NCI-H1105 treated with DMSO at 0.1 percent for 48 hours (cell line): ENCODE data around the gene ARL17B.
"Not testable (repeated sequence)": the region's sequence is repeated elsewhere in the genome, so short reads cannot be mapped to it uniquely, and the experiment has no call there.

Experiments
- DNase-seq: peaks from one replicate; lab custom pipeline; 2025; lab: John Stamatoyannopoulos, UW

The ARL17B gene

DNA sequence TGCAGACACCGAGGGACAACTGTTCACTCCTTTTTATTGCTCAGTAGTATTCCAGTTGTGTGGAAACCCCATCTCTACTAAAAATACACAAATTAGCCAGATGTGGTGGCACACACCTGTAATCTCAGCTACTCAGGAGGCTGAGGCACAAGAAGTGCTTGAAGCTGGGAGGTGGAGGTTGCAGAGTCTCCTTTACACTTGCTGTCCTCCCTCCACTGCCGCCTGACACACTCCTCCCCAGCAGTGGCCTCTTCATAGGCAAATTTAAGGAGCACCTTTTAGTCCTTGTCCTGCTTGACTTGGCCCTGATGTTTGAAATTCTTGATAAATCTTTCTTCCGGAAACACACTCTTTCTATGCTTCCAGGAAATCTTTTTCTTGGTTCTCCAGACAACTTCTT is 112.4 kb downstream of the ARL17B start:
- not testable (repeated sequence) for DNase-seq

GRCh38 chr17:46244949-46245768 is 116.4 kb downstream of the ARL17B start:
- not testable (repeated sequence) for DNase-seq

GRCh38 chr17:46244339-46244913 is 117.1 kb downstream of the ARL17B start:
- not testable (repeated sequence) for DNase-seq

- not testable (repeated sequence) for DNase-seq
Measured at GRCh38 chr17:46243928-46244327, 117.6 kb downstream of the ARL17B start.

DNA sequence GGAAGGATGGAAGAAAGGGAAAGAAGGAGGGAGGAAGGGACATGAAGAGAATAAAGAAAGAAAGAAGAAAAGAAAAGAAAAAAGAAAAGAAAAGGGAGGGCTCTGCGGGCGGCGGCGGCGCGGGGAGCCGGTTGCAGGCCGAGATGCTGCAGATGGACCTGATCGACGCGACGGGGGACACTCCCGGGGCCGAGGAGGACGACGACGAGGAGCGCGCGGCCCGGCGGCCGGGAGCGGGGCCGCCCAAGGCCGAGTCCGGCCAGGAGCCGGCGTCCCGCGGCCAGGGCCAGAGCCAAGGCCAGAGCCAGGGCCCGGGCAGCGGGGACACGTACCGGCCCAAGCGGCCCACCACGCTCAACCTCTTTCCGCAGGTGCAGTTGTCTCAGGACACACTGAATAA is 118.1 kb downstream of the ARL17B start:
- not testable (repeated sequence) for DNase-seq

DNA sequence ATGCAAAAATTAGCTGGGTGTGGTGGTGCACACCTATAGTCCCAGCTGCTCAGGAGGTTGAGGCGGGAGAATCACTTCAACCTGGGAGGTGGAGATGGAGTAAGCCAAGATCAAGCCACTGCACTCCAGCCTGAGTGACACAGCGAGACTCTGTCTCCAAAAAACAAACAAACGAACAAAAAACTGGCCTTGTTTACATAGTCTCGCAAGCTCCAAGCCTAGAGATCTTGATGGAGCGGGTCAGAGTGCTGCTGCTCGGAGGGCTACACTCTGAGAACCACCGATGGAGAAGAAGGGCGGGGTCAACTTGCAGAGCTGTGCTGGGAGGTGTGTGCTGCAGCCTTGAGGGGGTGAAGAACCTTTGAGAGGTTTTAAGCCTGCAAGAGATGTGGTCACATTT is 130.2 kb downstream of the ARL17B start:
- DNase-seq: not testable (repeated sequence)

DNA sequence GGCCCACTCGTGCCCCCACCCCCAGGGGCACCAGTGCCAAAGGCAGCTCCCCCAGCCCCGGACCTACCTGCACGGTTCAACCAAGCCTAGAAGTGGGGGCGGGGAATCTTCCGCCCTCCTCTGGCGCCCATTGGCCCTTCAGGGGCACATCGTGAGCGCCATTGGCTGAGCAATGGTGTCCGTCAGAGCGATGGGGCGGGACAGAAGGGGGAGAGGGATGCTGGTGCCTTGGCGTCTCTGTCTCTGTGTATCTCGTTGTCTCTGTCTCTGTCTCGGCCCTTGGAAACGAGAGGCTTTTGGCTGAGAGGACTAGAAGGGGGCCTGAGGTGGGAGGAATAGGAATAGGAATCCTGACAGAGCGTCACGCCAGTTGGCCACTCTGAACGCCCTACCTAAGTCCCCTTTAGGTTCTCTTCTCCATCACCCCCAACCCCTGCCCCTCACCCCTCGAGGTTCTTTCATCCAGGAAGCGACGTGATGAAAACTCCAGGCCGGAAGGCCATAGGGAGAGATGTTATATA is 136.2 kb downstream of the ARL17B start:
- peak; percentile 94 for DNase-seq

DNA sequence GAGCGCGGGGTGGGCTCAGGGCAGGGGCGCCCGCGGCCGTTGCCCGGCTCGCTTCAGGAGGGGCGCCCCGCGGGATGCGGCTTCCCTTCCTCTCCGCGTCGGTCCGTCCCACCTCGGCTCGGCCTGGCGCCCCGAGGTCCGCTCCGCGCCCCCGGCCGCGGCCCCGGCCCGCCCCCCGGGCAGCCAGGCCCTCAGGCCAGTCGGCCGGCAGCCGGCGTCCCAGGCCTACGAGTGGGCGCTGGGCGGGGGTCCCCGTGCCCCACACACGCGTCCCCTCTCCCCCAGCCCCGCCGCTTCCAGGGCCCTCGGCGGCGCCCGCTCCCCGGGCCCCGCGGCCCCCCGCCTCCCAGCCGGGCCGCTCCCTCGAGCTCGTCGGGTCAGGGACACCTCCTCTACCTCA is 136.7 kb downstream of the ARL17B start:
- DNase-seq: not testable (repeated sequence)
